ENCODE measurements around the gene ASTL. TPM values are rescaled to one million over a fixed set of nuclear protein-coding genes. Genes with fewer than 3 reads are reported as not detected.
A peak's percentile ranks its signal among the peaks of the same experiment; 100 is the strongest.

ASTL gene
- polyA plus RNA-seq, 3 donors, result 0.71 TPM; not detected in 2

GRCh38 chr2:96153991-96154431, 15.7 kb upstream of the ASTL start:
- H3K4me3 ChIP-seq (replicated peaks in 1 of 3; ENCODE audit: low read depth in 2 of 3, low read length in 3 of 3), result no peak overlapping the region
- Mint-ChIP-seq H3K27ac (peak overlapping the region in 2 of 7 donors; percentile 6 to 38), H3K9me3 (no peaks in the 10 kb centered on the region), H3K4me1 (peaks cover 40% of the 10 kb centered on the region), H3K27me3 (ENCODE audit: low read depth in 3 of 3) (peaks cover 2 to 5% (median 3%) of the 10 kb centered on the region in 3 donors), H3K36me3 (no peaks in the 10 kb centered on the region), H3K4me3 (no peak overlapping the region)
- H4K20me1 ChIP-seq (ENCODE audit: insufficient read depth, low read length), result no peaks in the 10 kb centered on the region
- no peaks in the 10 kb centered on the region for H3K9me3 ChIP-seq (replicated peaks in 1 of 2; ENCODE audit: control insufficient read depth in 1 of 2, insufficient read depth in 1 of 2, low read length in 2 of 2)
- DNase-seq, result peak in 1 of 3 donors; percentile 27
- no peak overlapping the region for H3K27ac ChIP-seq (ENCODE audit: low read depth in 1 of 2, low read length in 2 of 2)
- no peak overlapping the region for H3K4me2 ChIP-seq (replicated peaks; ENCODE audit: extremely low read depth, low read length, poor library complexity, severe bottlenecking)
- H2AFZ ChIP-seq (ENCODE audit: insufficient read depth, low read depth, low read length, poor library complexity, severe bottlenecking), result no peak overlapping the region
- H3K9ac ChIP-seq (ENCODE audit: insufficient read depth, low read length, poor library complexity, severe bottlenecking), result no peak overlapping the region
- H3K36me3 ChIP-seq (replicated peaks in 1 of 2; ENCODE audit: control insufficient read depth in 1 of 2, insufficient read depth in 2 of 2, low read length in 2 of 2), result no peaks in the 10 kb centered on the region
- no peak for TF ChIP-seq CTCF (IDR thresholded peaks at IDR 0.05)
- 100% methylated on average over 2 of the region's 7 CpGs for WGBS (ENCODE audit: insufficient coverage)
- H3K27me3 ChIP-seq (ENCODE audit: control insufficient read depth in 2 of 2, insufficient read depth in 2 of 2, low read length in 2 of 2), result no peaks in the 10 kb centered on the region
- H3K79me2 ChIP-seq (ENCODE audit: insufficient read depth, low read length), result no peaks in the 10 kb centered on the region
- intact Hi-C loops (cut with micrococcal nuclease), result no loop called here
- peaks cover 19 to 23% of the 10 kb centered on the region in 2 donors for H3K4me1 ChIP-seq (ENCODE audit: control insufficient read depth in 1 of 2, insufficient read depth in 2 of 2, low read length in 2 of 2)

- Histone ChIP-seq H3K9me3 (replicated peaks in 1 of 2; ENCODE audit: control insufficient read depth in 1 of 2, insufficient read depth in 1 of 2, low read length in 2 of 2) (no peaks in the 10 kb centered on the region), H4K20me1 (ENCODE audit: insufficient read depth, low read length) (no peaks in the 10 kb centered on the region), H3K27me3 (ENCODE audit: control insufficient read depth in 2 of 2, insufficient read depth in 2 of 2, low read length in 2 of 2) (no peaks in the 10 kb centered on the region), H3K4me3 (replicated peaks in 1 of 3; ENCODE audit: low read depth in 2 of 3, low read length in 3 of 3) (no peak overlapping the region), H2AFZ (ENCODE audit: insufficient read depth, low read depth, low read length, poor library complexity, severe bottlenecking) (no peak overlapping the region), H3K27ac (ENCODE audit: low read depth in 1 of 2, low read length in 2 of 2) (no peak overlapping the region), H3K4me2 (replicated peaks; ENCODE audit: extremely low read depth, low read length, poor library complexity, severe bottlenecking) (no peak overlapping the region), H3K9ac (ENCODE audit: insufficient read depth, low read length, poor library complexity, severe bottlenecking) (no peak overlapping the region), H3K4me1 (ENCODE audit: control insufficient read depth in 1 of 2, insufficient read depth in 2 of 2, low read length in 2 of 2) (peaks cover 23 to 24% of the 10 kb centered on the region in 2 donors), H3K79me2 (ENCODE audit: insufficient read depth, low read length) (no peaks in the 10 kb centered on the region), H3K36me3 (replicated peaks in 1 of 2; ENCODE audit: control insufficient read depth in 1 of 2, insufficient read depth in 2 of 2, low read length in 2 of 2) (no peaks in the 10 kb centered on the region)
- peak overlapping the region in 4 of 7 donors; percentile 6 to 38 (median 16) for H3K27ac Mint-ChIP-seq
- H3K27me3 Mint-ChIP-seq (ENCODE audit: low read depth in 3 of 3), result peaks cover 2 to 5% (median 3%) of the 10 kb centered on the region in 3 donors
- no peak overlapping the region for H3K4me3 Mint-ChIP-seq
- no peak for DNase-seq
- intact Hi-C loops (cut with micrococcal nuclease), result no loop called here
- WGBS (ENCODE audit: insufficient coverage), result 91% methylated on average over 6 of the region's 7 CpGs
- TF ChIP-seq CTCF (IDR thresholded peaks at IDR 0.05), result no peak
- H3K4me1 Mint-ChIP-seq, result peaks cover 45% of the 10 kb centered on the region
- no peaks in the 10 kb centered on the region for H3K9me3 Mint-ChIP-seq
- H3K36me3 Mint-ChIP-seq, result peaks cover 0 to under 1% of the 10 kb centered on the region in 2 donors
Measured at GRCh38 chr2:96153291-96153713, 15.0 kb upstream of the ASTL start.
